Adrenal gland (tissue), 12 donors: ENCODE measurements around the gene DUS2. TPM values are rescaled to one million over a fixed set of nuclear protein-coding genes. Genes with fewer than 3 reads are reported as not detected.
A peak's percentile ranks its signal among the peaks of the same experiment; 100 is the strongest.
"Not testable (repeated sequence)": the region's sequence is repeated elsewhere in the genome, so short reads cannot be mapped to it uniquely, and the experiment has no call there.

Experiments used
- DNase-seq, 7 donors: peaks; one replicate each; pipeline ENCODE4 v3.0.0-alpha.2; 2019 to 2020
- H3K27ac ChIP-seq, 5 donors: fragments of 200-600 bp; sonication (generic) in 4 of 5; 1 replicate in 3 of 5; 2 replicates in 2 of 5; pipeline versions ENCODE4 v1.5.1 to v1.8.0; 2016 to 2020; ENCODE audit warnings: mild to moderate bottlenecking in 1 of 5
- H3K27me3 ChIP-seq: fragments of 200-600 bp; 2 replicates; pipeline ENCODE4 v1.8.0; 2021
- H3K36me3 ChIP-seq, 2 donors: fragments of 200-600 bp; replicated peaks in 1 of 2; 1 replicate in 1 of 2; 2 replicates in 1 of 2; pipeline versions ENCODE4 v1.5.1 to v1.8.0; 2018 to 2022
- H3K4me1 ChIP-seq, 2 donors: fragments of 200-600 bp; replicated peaks in 1 of 2; 1 replicate in 1 of 2; 2 replicates in 1 of 2; pipeline versions ENCODE4 v1.5.1 to v1.8.0; 2018 to 2021
- H3K4me3 ChIP-seq, 4 donors: fragments of 200-600 bp; sonication (generic) in 3 of 4; one replicate each; pipeline ENCODE4 v1.5.1; 2016 to 2018
- H3K9me3 ChIP-seq, 3 donors: fragments of 200-600 bp; sonication (generic) in 1 of 3; replicated peaks in 1 of 3; 1 replicate in 2 of 3; 2 replicates in 1 of 3; pipeline versions ENCODE4 v1.5.1 to v1.8.0; 2016 to 2021
- POLR2A ChIP-seq, 2 donors: fragments of 450-650 bp; IDR thresholded peaks; one replicate each; pipeline ENCODE4 v1.6.1; 2017; ENCODE audit warnings: antibody characterized with exemption in 2 of 2, mild to moderate bottlenecking in 2 of 2, moderate library complexity in 1 of 2
- WGBS, 4 donors: extraction: QIAGEN DNeasy Blood & Tissue Kit in 2 of 4; methylation state at CpG; one replicate each; pipeline versions ENCODE4 v1.1.5 to v1.1.7; 2013 to 2017; 5-methylcytosine and 5-hydroxymethylcytosine counted together
- intact Hi-C, 2 donors: fragments of 100-400 bp; cut with DNase I; formaldehyde crosslinking; loops; one replicate each; pipeline versions ENCODE4 v1.14.1 to v1.15.0; 2022 to 2023
- polyA plus RNA-seq, 3 donors: library from polyadenylated mRNA; stranded (reverse); fragments of 200-250 nt in 2 of 3; fragments of 350-450 nt in 1 of 3; fragmentation: Illumina TruSeq in 1 of 3; extraction: RNeasy Lipid Tissue Mini Kit (QIAGEN cat#74804) in 1 of 3; gene quantifications; one replicate each; pipeline ENCODE4 v1.2.3, GENCODE V29; 2013 to 2014
- total RNA-seq, 9 donors: library from RNA; depleted of rRNA in 4 of 9; stranded (reverse); fragments of >200 nt in 4 of 9; fragments of 120-200 nt in 1 of 9; fragmentation: NEBNext Ultra II Directional in 1 of 9; extraction: Animal tissue kit (Norgen Biotek cat#: 25700) in 1 of 9; gene quantifications; one replicate each; pipeline versions ENCODE4 v1.1.0 to v1.2.4, GENCODE V29; 2013 to 2023
- TF ChIP-seq, protein P1 (sequence below), 6 experiments: fragments of 450-650 bp in 4 of 6; fragments of 200-600 bp in 2 of 6; sonication (generic) in 1 of 6; IDR thresholded peaks; 1 replicate in 5 of 6; 2 replicates in 1 of 6; pipeline versions ENCODE4 v1.5.1 to v1.8.0; 2016 to 2021; ENCODE audit warnings: antibody characterized with exemption in 6 of 6, mild to moderate bottlenecking in 2 of 6, moderate library complexity in 1 of 6
- donor health status: healthy with polysubstance abuse.
- donor health status: Bipolar disorder and iron deficiency.
- donor health status: DM: yes; HTN: yes; CAD: no.
- donor health status: DM: no; HTN: no; CAD: no.
- donor health status: DM: no; HTN: no; CAD: no.
- donor health status: DM: yes; HTN: yes; CAD: no.

Gene DUS2
- total and polyA plus RNA-seq, 12 donors: 6.3 to 25.3 (median 12.7) TPM

GRCh38 chr16:68005786-68006286 is 17.2 kb upstream of the DUS2 start:
- intact Hi-C loops: no loop called here
- whole genome bisulfite sequencing, 4 donors: 33 to 48% (median 46%) methylated on average over 6 of the region's 6 CpGs
- no peaks in the 10 kb centered on the region for H3K27me3 ChIP-seq
- peak in 5 of 7 donors; percentile 40 to 68 (median 54) for DNase-seq
- H3K4me1 ChIP-seq: no peaks in the 10 kb centered on the region
- no peak overlapping the region for H3K4me3 ChIP-seq
- peak overlapping the region in 3 of 5 donors; percentile 8 to 70 (median 64) for H3K27ac ChIP-seq
- no peak for TF ChIP-seq POLR2A (IDR thresholded peaks at IDR 0.05)
- no peaks in the 10 kb centered on the region for H3K36me3 ChIP-seq
- no peaks in the 10 kb centered on the region for H3K9me3 ChIP-seq

GRCh38 chr16:68009157-68009735 is 13.8 kb upstream of the DUS2 start:
- DNase-seq: no peak
- no peak for TF ChIP-seq POLR2A (IDR thresholded peaks at IDR 0.05)
- TF ChIP-seq, protein P1, sequence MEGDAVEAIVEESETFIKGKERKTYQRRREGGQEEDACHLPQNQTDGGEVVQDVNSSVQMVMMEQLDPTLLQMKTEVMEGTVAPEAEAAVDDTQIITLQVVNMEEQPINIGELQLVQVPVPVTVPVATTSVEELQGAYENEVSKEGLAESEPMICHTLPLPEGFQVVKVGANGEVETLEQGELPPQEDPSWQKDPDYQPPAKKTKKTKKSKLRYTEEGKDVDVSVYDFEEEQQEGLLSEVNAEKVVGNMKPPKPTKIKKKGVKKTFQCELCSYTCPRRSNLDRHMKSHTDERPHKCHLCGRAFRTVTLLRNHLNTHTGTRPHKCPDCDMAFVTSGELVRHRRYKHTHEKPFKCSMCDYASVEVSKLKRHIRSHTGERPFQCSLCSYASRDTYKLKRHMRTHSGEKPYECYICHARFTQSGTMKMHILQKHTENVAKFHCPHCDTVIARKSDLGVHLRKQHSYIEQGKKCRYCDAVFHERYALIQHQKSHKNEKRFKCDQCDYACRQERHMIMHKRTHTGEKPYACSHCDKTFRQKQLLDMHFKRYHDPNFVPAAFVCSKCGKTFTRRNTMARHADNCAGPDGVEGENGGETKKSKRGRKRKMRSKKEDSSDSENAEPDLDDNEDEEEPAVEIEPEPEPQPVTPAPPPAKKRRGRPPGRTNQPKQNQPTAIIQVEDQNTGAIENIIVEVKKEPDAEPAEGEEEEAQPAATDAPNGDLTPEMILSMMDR (IDR thresholded peaks at IDR 0.05): no peak
- intact Hi-C loops: no loop called here

DNA sequence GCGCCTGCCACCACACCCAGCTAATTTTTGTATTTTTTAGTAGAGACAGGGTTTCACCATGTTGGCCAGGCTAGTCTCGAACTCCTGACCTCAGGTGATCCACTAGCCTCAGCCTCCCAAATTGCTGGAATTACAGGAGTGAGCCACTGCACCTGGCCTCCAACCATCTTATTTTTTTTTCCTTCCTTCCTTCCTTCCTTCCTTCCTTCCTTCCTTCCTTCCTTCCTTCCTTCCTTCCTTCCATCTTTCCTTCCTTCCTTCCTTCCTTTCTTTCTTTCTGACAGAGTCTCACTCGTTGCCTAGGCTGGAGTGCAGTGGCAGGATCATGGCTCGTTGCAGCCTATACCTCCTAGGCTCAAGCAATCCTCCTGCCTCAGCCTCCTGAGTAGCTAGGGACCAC is 13.2 kb upstream of the DUS2 start:
- DNase-seq, H3K4me3 ChIP-seq, H3K9me3 ChIP-seq, intact Hi-C loops, H3K27ac ChIP-seq, H3K4me1 ChIP-seq, H3K27me3 ChIP-seq, H3K36me3 ChIP-seq: not testable (repeated sequence)
- 66 to 79% (median 68%) methylated on average over 4 of the region's 4 CpGs for WGBS, 4 donors

More at GRCh38 chr16:68009157-68009735, 13.8 kb upstream of the DUS2 start:
- Histone ChIP-seq H3K4me3 (no peak overlapping the region), H3K9me3 (no peaks in the 10 kb centered on the region), H3K36me3 (no peaks in the 10 kb centered on the region), H3K4me1 (no peaks in the 10 kb centered on the region), H3K27ac (no peak overlapping the region), H3K27me3 (no peaks in the 10 kb centered on the region)
- 69 to 71% (median 71%) methylated on average over 9 of the region's 9 CpGs for WGBS, 4 donors

DNA sequence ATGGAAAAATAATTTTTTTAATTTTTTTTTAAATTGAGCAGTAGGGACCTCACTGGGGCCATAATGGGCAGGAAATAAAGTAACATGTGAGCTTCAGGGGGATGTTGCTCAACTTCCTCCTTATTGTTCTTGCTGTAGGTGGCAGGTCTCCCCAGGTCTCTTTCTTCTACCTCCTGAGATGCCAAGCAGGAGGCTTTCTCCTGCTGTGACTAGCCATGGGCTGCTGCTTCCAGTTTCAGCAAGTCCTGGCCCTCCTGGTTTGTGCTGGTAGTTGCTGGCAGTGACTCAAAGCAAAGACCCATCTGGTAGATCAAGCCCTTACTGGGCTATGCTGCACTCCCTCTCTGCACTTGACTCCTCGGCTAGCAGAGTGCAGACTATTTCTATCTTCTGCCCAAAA is 9.6 kb upstream of the DUS2 start:
- no peaks in the 10 kb centered on the region for H3K27me3 ChIP-seq
- peak overlapping the region in 1 of 5 donors; percentile 11 for H3K27ac ChIP-seq
- no peak overlapping the region for H3K4me3 ChIP-seq
- no peaks in the 10 kb centered on the region for H3K4me1 ChIP-seq
- no peaks in the 10 kb centered on the region for H3K36me3 ChIP-seq
- TF ChIP-seq, protein P1 (IDR thresholded peaks at IDR 0.05): no peak
- no peak for TF ChIP-seq POLR2A (IDR thresholded peaks at IDR 0.05)
- 41 to 50% (median 45%) methylated on average over 1 of the region's 1 CpG for WGBS, 4 donors
- intact Hi-C loops: no loop called here
- no peaks in the 10 kb centered on the region for H3K9me3 ChIP-seq
- DNase-seq: no peak

- no peak for DNase-seq
- intact Hi-C loops: no loop called here
- H3K27ac ChIP-seq: no peak within 1 kb of the TSS
- no peaks in the 10 kb centered on the region for H3K9me3 ChIP-seq
- no peak for TF ChIP-seq POLR2A (IDR thresholded peaks at IDR 0.05)
- TF ChIP-seq, protein P1 (IDR thresholded peaks at IDR 0.05): no peak
- no peak within 1 kb of the TSS for H3K4me3 ChIP-seq
- WGBS, 4 donors: 58 to 82% (median 82%) methylated on average over 4 to 5 of the region's 5 CpGs
- H3K4me1 ChIP-seq: no peaks in the 10 kb centered on the region
- no peaks in the 10 kb centered on the region for H3K27me3 ChIP-seq
- H3K36me3 ChIP-seq: no peaks in the 10 kb centered on the region
Observed at GRCh38 chr16:68015681-68016080, 7.4 kb upstream of the DUS2 start, which contains the start of gene DPEP2NB. Gene DPEP2NB (minus strand): TSS chr16:68015911. CDS start chr16:68015770, 141 bp downstream.
